ENCODE results near the gene COASY.

COASY gene

GRCh38 chr17:42573095-42573494, 11.1 kb downstream of the COASY start:
- Mint-ChIP-seq H3K27ac (peak overlapping the region; percentile 81), H3K4me3 (no peak overlapping the region)

GRCh38 chr17:42574463-42574862, 12.5 kb downstream of the COASY start:
- Mint-ChIP-seq H3K36me3 (ENCODE audit: low read depth) (peaks cover 52% of the 10 kb centered on the region), H3K4me3 (no peak overlapping the region), H3K9me3 (no peaks in the 10 kb centered on the region), H3K27me3 (ENCODE audit: low read depth, poor library complexity) (no peaks in the 10 kb centered on the region), H3K27ac (no peak overlapping the region), H3K4me1 (peaks cover 36% of the 10 kb centered on the region)
- no peak for DNase-seq
- no peak for TF ChIP-seq CTCF (IDR thresholded peaks at IDR 0.05)

More at GRCh38 chr17:42573095-42573494, 11.1 kb downstream of the COASY start:
- peaks cover 27% of the 10 kb centered on the region for H3K4me1 Mint-ChIP-seq
- peaks cover 56% of the 10 kb centered on the region for H3K36me3 Mint-ChIP-seq (ENCODE audit: low read depth)
- no peak for DNase-seq
- TF ChIP-seq CTCF (IDR thresholded peaks at IDR 0.05) = no peak
- no peaks in the 10 kb centered on the region for H3K9me3 Mint-ChIP-seq
- no peaks in the 10 kb centered on the region for H3K27me3 Mint-ChIP-seq (ENCODE audit: low read depth, poor library complexity)

GRCh38 chr17:42577140-42577531, 15.2 kb downstream of the COASY start:
- Mint-ChIP-seq H3K4me3 (peak overlapping the region; percentile 96), H3K36me3 (ENCODE audit: low read depth) (peaks cover 30% of the 10 kb centered on the region), H3K27ac (peak overlapping the region; percentile 87), H3K4me1 (peaks cover 41% of the 10 kb centered on the region), H3K27me3 (ENCODE audit: low read depth, poor library complexity) (no peaks in the 10 kb centered on the region), H3K9me3 (no peaks in the 10 kb centered on the region)
- no peak for TF ChIP-seq CTCF (IDR thresholded peaks at IDR 0.05)
- DNase-seq = no peak

- peak; percentile 20 for TF ChIP-seq CTCF (IDR thresholded peaks at IDR 0.05)
These were observed 15.8 kb downstream of the COASY start, which contains the start of gene PSMC3IP for GRCh38 chr17:42577532-42578281. Gene PSMC3IP, minus strand, starts transcription at chr17:42577729. Its CDS starts 43 bp downstream, at chr17:42577686.

GRCh38 chr17:42578282-42578869, 16.4 kb downstream of the COASY start:
- H3K27me3 Mint-ChIP-seq (ENCODE audit: low read depth, poor library complexity) = no peaks in the 10 kb centered on the region
- TF ChIP-seq CTCF (IDR thresholded peaks at IDR 0.05) = peak; percentile 68
- DNase-seq = peak; percentile 81
- H3K27ac Mint-ChIP-seq = peak overlapping the region; percentile 99
- peak overlapping the region; percentile 96 for H3K4me3 Mint-ChIP-seq
- no peaks in the 10 kb centered on the region for H3K9me3 Mint-ChIP-seq
- peaks cover 29% of the 10 kb centered on the region for H3K36me3 Mint-ChIP-seq (ENCODE audit: low read depth)
- peaks cover 41% of the 10 kb centered on the region for H3K4me1 Mint-ChIP-seq

More at GRCh38 chr17:42577532-42578281, 15.8 kb downstream of the COASY start, which contains the start of gene PSMC3IP:
- Mint-ChIP-seq H3K36me3 (ENCODE audit: low read depth) (peaks cover 29% of the 10 kb centered on the region), H3K9me3 (no peaks in the 10 kb centered on the region), H3K27ac (peak within 1 kb of the TSS; percentile 99), H3K4me3 (peak within 1 kb of the TSS; percentile 96), H3K4me1 (peaks cover 41% of the 10 kb centered on the region), H3K27me3 (ENCODE audit: low read depth, poor library complexity) (no peaks in the 10 kb centered on the region)
- peak; percentile 94 for DNase-seq

Data from nephron progenitor cell (in vitro differentiated cells).